DMS 273 (cell line): ENCODE data around the gene IL1R2.
A peak's percentile ranks its signal among the peaks of the same experiment; 100 is the strongest.

Experiments used
- DNase-seq: peaks from one replicate; lab custom pipeline; 2025; ENCODE audit not compliant: unreplicated experiment; lab: John Stamatoyannopoulos, UW

IL1R2 gene

GRCh38 chr2:102018823-102019445 is 27.2 kb downstream of the IL1R2 start:
- no peak for DNase-seq

- peak; percentile 79 for DNase-seq
Observed at GRCh38 chr2:102020596-102021170, 28.9 kb downstream of the IL1R2 start.

GRCh38 chr2:102021779-102022178 is 30.0 kb downstream of the IL1R2 start:
- DNase-seq, result no peak

- DNase-seq, result no peak
Observed at GRCh38 chr2:102022884-102023539, 31.3 kb downstream of the IL1R2 start.

GRCh38 chr2:102024410-102024809 is 32.6 kb downstream of the IL1R2 start:
- DNase-seq, result no peak

- no peak for DNase-seq
Observed at GRCh38 chr2:102025016-102025501, 33.3 kb downstream of the IL1R2 start.

GRCh38 chr2:102025583-102026267 is 34.0 kb downstream of the IL1R2 start:
- DNase-seq, result no peak

- no peak for DNase-seq
Observed at GRCh38 chr2:102027036-102027980, 35.5 kb downstream of the IL1R2 start.

- DNase-seq, result no peak
Observed at GRCh38 chr2:102028470-102028869, 36.7 kb downstream of the IL1R2 start.

GRCh38 chr2:102029405-102029804 is 37.6 kb downstream of the IL1R2 start:
- no peak for DNase-seq

GRCh38 chr2:102029952-102030351 is 38.2 kb downstream of the IL1R2 start:
- DNase-seq, result no peak

GRCh38 chr2:102030502-102030854 is 38.7 kb downstream of the IL1R2 start:
- no peak for DNase-seq

- DNase-seq, result no peak
Observed at GRCh38 chr2:102030855-102031527, 39.2 kb downstream of the IL1R2 start.

- no peak for DNase-seq
Observed at GRCh38 chr2:102032368-102033030, 40.7 kb downstream of the IL1R2 start.

- DNase-seq, result no peak
Observed at GRCh38 chr2:102033031-102033749, 41.4 kb downstream of the IL1R2 start.

GRCh38 chr2:102033750-102034682 is 42.3 kb downstream of the IL1R2 start:
- no peak for DNase-seq

GRCh38 chr2:102034683-102035548 is 43.2 kb downstream of the IL1R2 start:
- no peak for DNase-seq
